OCI-LY3 (cell line): Measurements from ENCODE around the gene DNAJB8.

Source experiments
- CTCF ChIP-seq: fragments of 200-600, 300-600 bp; sonication (generic); IDR thresholded peaks from 2 replicates; pipeline ENCODE4 v1.5.1; 2014; ENCODE audit warnings: antibody characterized with exemption, low read length, low read depth
- EZH2phosphoT487 ChIP-seq: fragments of 200-600 bp; shearing (Covaris generic); IDR thresholded peaks from 2 replicates; pipeline ENCODE4 v1.6.1; 2018; ENCODE audit warnings: antibody characterized with exemption, mixed run types, low read depth

GRCh38 chr3:128480717-128481437, 14.2 kb upstream of the DNAJB8 start:
- TF ChIP-seq CTCF (no peak), EZH2phosphoT487 (no peak)
